Peyer's patch (tissue), 4 donors: ENCODE data around the gene TBCD. TPM values are rescaled to one million over a fixed set of nuclear protein-coding genes. Genes with fewer than 3 reads are reported as not detected.

Experiments used
- DNase-seq, 3 donors: peaks; one replicate each; pipeline ENCODE4 v3.0.0-alpha.2; 2017 to 2019
- H3K27ac ChIP-seq, 4 donors: fragments of 200-600 bp; sonication (generic); one replicate each; pipeline ENCODE4 v1.5.1; 2016 to 2019
- H3K27me3 ChIP-seq, 2 donors: fragments of 200-600 bp; sonication (generic); one replicate each; pipeline ENCODE4 v1.5.1; 2019
- H3K36me3 ChIP-seq, 3 donors: fragments of 200-600 bp; sonication (generic); one replicate each; pipeline ENCODE4 v1.5.1; 2016 to 2019
- H3K4me1 ChIP-seq, 4 donors: fragments of 200-600 bp; sonication (generic); one replicate each; pipeline ENCODE4 v1.5.1; 2016 to 2019
- H3K4me3 ChIP-seq, 4 donors: fragments of 200-600 bp; sonication (generic); 1 replicate in 3 of 4; 2 replicates in 1 of 4; pipeline ENCODE4 v1.5.1; 2016 to 2019; ENCODE audit warnings: mild to moderate bottlenecking in 1 of 4
- H3K9me3 ChIP-seq, 4 donors: fragments of 200-600 bp; sonication (generic); one replicate each; pipeline ENCODE4 v1.5.1; 2016 to 2019; ENCODE audit warnings: mild to moderate bottlenecking in 1 of 4
- CTCF ChIP-seq, 6 experiments: fragments of 450-650 bp in 4 of 6; fragments of 200-600 bp in 2 of 6; sonication (generic) in 1 of 6; IDR thresholded peaks; one replicate each; pipeline ENCODE4 v1.5.1; 2017 to 2019; ENCODE audit warnings: antibody characterized with exemption in 6 of 6, mild to moderate bottlenecking in 3 of 6, moderate library complexity in 1 of 6
- POLR2A ChIP-seq, 2 donors: fragments of 450-650 bp; IDR thresholded peaks; one replicate each; pipeline ENCODE4 v1.5.1; 2017; ENCODE audit warnings: antibody characterized with exemption in 2 of 2, mild to moderate bottlenecking in 2 of 2, moderate library complexity in 2 of 2
- total RNA-seq, 4 donors: library from RNA; depleted of rRNA; stranded (reverse); fragments of >200 nt; gene quantifications; one replicate each; pipeline ENCODE4 v1.1.0, GENCODE V29; 2016

The TBCD gene
- total RNA-seq, 4 donors from 2014 or later, result 58.7 to 130 (median 74.8) TPM

- H3K27me3 ChIP-seq, result no peaks in the 10 kb centered on the region
- no peak overlapping the region for H3K4me3 ChIP-seq
- TF ChIP-seq CTCF (IDR thresholded peaks at IDR 0.05), result peak in 3 of 6 experiments; percentile 36 to 47 (median 43)
- TF ChIP-seq POLR2A (IDR thresholded peaks at IDR 0.05), result no peak
- H3K4me1 ChIP-seq, result peaks cover 0 to 15% (median 3%) of the 10 kb centered on the region in 4 donors
- H3K27ac ChIP-seq, result peak overlapping the region in 2 of 4 donors; percentile 59 to 74
- no peak for DNase-seq
- no peaks in the 10 kb centered on the region for H3K36me3 ChIP-seq
- no peaks in the 10 kb centered on the region for H3K9me3 ChIP-seq
Observed at GRCh38 chr17:82836823-82837357, 85.0 kb downstream of the TBCD start.

- Histone ChIP-seq H3K4me1 (peaks cover 0 to 15% (median 3%) of the 10 kb centered on the region in 4 donors), H3K27me3 (no peaks in the 10 kb centered on the region), H3K27ac (peak overlapping the region in 3 of 4 donors; percentile 56 to 74 (median 59)), H3K36me3 (no peaks in the 10 kb centered on the region), H3K4me3 (peak overlapping the region in 1 of 4 donors; percentile 3), H3K9me3 (no peaks in the 10 kb centered on the region)
- DNase-seq, result no peak
- TF ChIP-seq CTCF (IDR thresholded peaks at IDR 0.05) (no peak), POLR2A (IDR thresholded peaks at IDR 0.05) (no peak)
Observed at GRCh38 chr17:82837586-82838320, 85.9 kb downstream of the TBCD start.

GRCh38 chr17:82838386-82839063 is 86.7 kb downstream of the TBCD start:
- peak in 1 of 3 donors; percentile 80 for DNase-seq
- peaks cover 0 to 15% (median 3%) of the 10 kb centered on the region in 4 donors for H3K4me1 ChIP-seq
- no peak for TF ChIP-seq CTCF (IDR thresholded peaks at IDR 0.05)
- TF ChIP-seq POLR2A (IDR thresholded peaks at IDR 0.05), result no peak

GRCh38 chr17:82839617-82840292 is 87.9 kb downstream of the TBCD start, which contains the start of gene ZNF750:
TSS of gene ZNF750 (minus strand) at chr17:82840022. CDS start at chr17:82832454, 7,568 bp downstream.
- H3K4me1 ChIP-seq, result peaks cover 0 to 15% (median 3%) of the 10 kb centered on the region in 4 donors
- no peak within 1 kb of the TSS for H3K4me3 ChIP-seq
- H3K9me3 ChIP-seq, result no peaks in the 10 kb centered on the region
- DNase-seq, result no peak
- TF ChIP-seq POLR2A (IDR thresholded peaks at IDR 0.05), result no peak
- no peak for TF ChIP-seq CTCF (IDR thresholded peaks at IDR 0.05)
- peak within 1 kb of the TSS in 1 of 4 donors; percentile 74 for H3K27ac ChIP-seq
- H3K36me3 ChIP-seq, result no peaks in the 10 kb centered on the region
- H3K27me3 ChIP-seq, result no peaks in the 10 kb centered on the region

More at GRCh38 chr17:82838386-82839063, 86.7 kb downstream of the TBCD start:
- Histone ChIP-seq H3K36me3 (no peaks in the 10 kb centered on the region), H3K27ac (peak overlapping the region in 3 of 4 donors; percentile 56 to 74 (median 59)), H3K4me3 (peak overlapping the region in 2 of 4 donors; percentile 10 to 11), H3K9me3 (no peaks in the 10 kb centered on the region), H3K27me3 (no peaks in the 10 kb centered on the region)

GRCh38 chr17:82840431-82840831 is 88.6 kb downstream of the TBCD start:
- DNase-seq, result no peak
- TF ChIP-seq CTCF (IDR thresholded peaks at IDR 0.05) (no peak), POLR2A (IDR thresholded peaks at IDR 0.05) (no peak)
- H3K36me3 ChIP-seq, result no peaks in the 10 kb centered on the region
- H3K9me3 ChIP-seq, result no peaks in the 10 kb centered on the region
- no peak overlapping the region for H3K4me3 ChIP-seq
- H3K4me1 ChIP-seq, result peaks cover 0 to 15% (median 3%) of the 10 kb centered on the region in 4 donors
- H3K27me3 ChIP-seq, result no peaks in the 10 kb centered on the region
- H3K27ac ChIP-seq, result no peak overlapping the region
